Peyer's patch (tissue), 4 donors: ENCODE measurements around the gene IRAK4.

Experiments
- POLR2A ChIP-seq, 2 donors: fragments of 450-650 bp; IDR thresholded peaks; one replicate each; pipeline ENCODE4 v1.5.1; 2017; ENCODE audit warnings: antibody characterized with exemption in 2 of 2, mild to moderate bottlenecking in 2 of 2, moderate library complexity in 2 of 2
- TF ChIP-seq, protein P1 (sequence below), 6 experiments: fragments of 450-650 bp in 4 of 6; fragments of 200-600 bp in 2 of 6; sonication (generic) in 1 of 6; IDR thresholded peaks; one replicate each; pipeline ENCODE4 v1.5.1; 2017 to 2019; ENCODE audit warnings: antibody characterized with exemption in 6 of 6, mild to moderate bottlenecking in 3 of 6, moderate library complexity in 1 of 6

DNA sequence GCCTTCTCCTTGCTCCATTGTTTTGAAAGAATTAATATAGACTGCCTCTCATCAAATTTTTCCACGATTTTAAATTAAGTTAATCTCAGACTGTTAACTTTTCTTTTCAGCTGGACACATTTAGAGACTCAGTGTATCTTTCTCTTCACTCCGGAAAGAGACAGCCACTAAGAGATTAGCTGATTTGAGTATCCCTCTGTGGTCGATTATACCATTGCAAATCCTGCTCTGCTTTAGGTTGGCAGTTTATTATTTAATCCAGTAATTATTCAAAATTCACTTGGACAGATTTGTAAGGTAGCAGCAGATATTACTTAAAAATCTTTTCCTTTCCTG, 48.0 kb downstream of the IRAK4 start:
- TF ChIP-seq, protein P1, sequence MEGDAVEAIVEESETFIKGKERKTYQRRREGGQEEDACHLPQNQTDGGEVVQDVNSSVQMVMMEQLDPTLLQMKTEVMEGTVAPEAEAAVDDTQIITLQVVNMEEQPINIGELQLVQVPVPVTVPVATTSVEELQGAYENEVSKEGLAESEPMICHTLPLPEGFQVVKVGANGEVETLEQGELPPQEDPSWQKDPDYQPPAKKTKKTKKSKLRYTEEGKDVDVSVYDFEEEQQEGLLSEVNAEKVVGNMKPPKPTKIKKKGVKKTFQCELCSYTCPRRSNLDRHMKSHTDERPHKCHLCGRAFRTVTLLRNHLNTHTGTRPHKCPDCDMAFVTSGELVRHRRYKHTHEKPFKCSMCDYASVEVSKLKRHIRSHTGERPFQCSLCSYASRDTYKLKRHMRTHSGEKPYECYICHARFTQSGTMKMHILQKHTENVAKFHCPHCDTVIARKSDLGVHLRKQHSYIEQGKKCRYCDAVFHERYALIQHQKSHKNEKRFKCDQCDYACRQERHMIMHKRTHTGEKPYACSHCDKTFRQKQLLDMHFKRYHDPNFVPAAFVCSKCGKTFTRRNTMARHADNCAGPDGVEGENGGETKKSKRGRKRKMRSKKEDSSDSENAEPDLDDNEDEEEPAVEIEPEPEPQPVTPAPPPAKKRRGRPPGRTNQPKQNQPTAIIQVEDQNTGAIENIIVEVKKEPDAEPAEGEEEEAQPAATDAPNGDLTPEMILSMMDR (IDR thresholded peaks at IDR 0.05) = no peak
- no peak for TF ChIP-seq POLR2A (IDR thresholded peaks at IDR 0.05)
